ENCODE measurements around the gene SAYSD1. TPM values are rescaled to one million over a fixed set of nuclear protein-coding genes. Genes with fewer than 3 reads are reported as not detected.

SAYSD1 gene
- total RNA-seq, 1 donor from 2014 or later, result 11.3 TPM

GRCh38 chr6:39056191-39056590, 58.8 kb downstream of the SAYSD1 start:
- no peak overlapping the region for H3K4me3 ChIP-seq (ENCODE audit: low read depth, low read length)
- DNase-seq (ENCODE audit: low read depth), result no peak
- TF ChIP-seq CTCF (IDR thresholded peaks at IDR 0.05; ENCODE audit: insufficient read depth, low read length, poor library complexity, severe bottlenecking), result no peak
- H3K36me3 ChIP-seq (ENCODE audit: control insufficient read depth, insufficient read depth, low read length), result no peaks in the 10 kb centered on the region
- H3K27me3 ChIP-seq (ENCODE audit: control insufficient read depth, insufficient read depth, low read length), result peaks cover 4% of the 10 kb centered on the region

GRCh38 chr6:39055661-39056060, 59.3 kb downstream of the SAYSD1 start:
- H3K36me3 ChIP-seq (ENCODE audit: control insufficient read depth, insufficient read depth, low read length), result no peaks in the 10 kb centered on the region
- H3K27me3 ChIP-seq (ENCODE audit: control insufficient read depth, insufficient read depth, low read length), result peaks cover 2% of the 10 kb centered on the region
- no peak overlapping the region for H3K4me3 ChIP-seq (ENCODE audit: low read depth, low read length)
- TF ChIP-seq CTCF (IDR thresholded peaks at IDR 0.05; ENCODE audit: insufficient read depth, low read length, poor library complexity, severe bottlenecking), result no peak
- DNase-seq (ENCODE audit: low read depth), result no peak

- no peak for DNase-seq (ENCODE audit: low read depth)
- Histone ChIP-seq H3K36me3 (ENCODE audit: control insufficient read depth, insufficient read depth, low read length) (no peaks in the 10 kb centered on the region), H3K27me3 (ENCODE audit: control insufficient read depth, insufficient read depth, low read length) (peaks cover 4% of the 10 kb centered on the region), H3K4me3 (ENCODE audit: low read depth, low read length) (no peak overlapping the region)
- no peak for TF ChIP-seq CTCF (IDR thresholded peaks at IDR 0.05; ENCODE audit: insufficient read depth, low read length, poor library complexity, severe bottlenecking)
Observed at GRCh38 chr6:39054577-39055142, 60.3 kb downstream of the SAYSD1 start.

Other genes with a start within 250 kb of the SAYSD1 start
- gene GLP1R, start 66.4 kb downstream of the SAYSD1 start, total RNA-seq, result 0.17 TPM in 1 of 2 replicates, not detected in the other
- 2.1 and 2.3 TPM in 2 replicates for gene KCNK5, start 114.3 kb upstream of the SAYSD1 start, total RNA-seq
- not detected in 2 replicates for gene KCNK17, start 199.2 kb upstream of the SAYSD1 start, total RNA-seq
- gene KCNK16, start 207.5 kb upstream of the SAYSD1 start, total RNA-seq, result not detected in 2 replicates